Left renal cortex interstitium (tissue), 4 donors: ENCODE results near the gene DVL3. TPM values are rescaled to one million over a fixed set of nuclear protein-coding genes. Genes with fewer than 3 reads are reported as not detected.

Experiments
- DNase-seq, 4 donors: peaks; one replicate each; pipeline ENCODE4 v3.0.0-alpha.2; 2013; ENCODE audit warnings: low read depth in 4 of 4, low spot score in 2 of 4, missing footprints in 1 of 4
- polyA plus RNA-seq, 4 donors: library from polyadenylated mRNA; unstranded; fragments of 120-200 nt; gene quantifications; one replicate each; pipeline ENCODE4 v1.2.1, GENCODE V29; 2013; ENCODE audit not compliant: insufficient read length in 4 of 4

DVL3 gene
- polyA plus RNA-seq, 4 donors: 61.3 to 108 (median 82.1) TPM

GRCh38 chr3:184209146-184209923 lies 54.2 kb downstream of the DVL3 start:
- DNase-seq: no peak

GRCh38 chr3:184211297-184211696 lies 56.1 kb downstream of the DVL3 start:
- DNase-seq: no peak

GRCh38 chr3:184211718-184212117 lies 56.5 kb downstream of the DVL3 start:
- DNase-seq: no peak

- no peak for DNase-seq
Measured at GRCh38 chr3:184218814-184219213, 63.6 kb downstream of the DVL3 start.

- DNase-seq: no peak
Measured at GRCh38 chr3:184222521-184222920, 67.3 kb downstream of the DVL3 start.

Other genes with a start within 250 kb of the DVL3 start
- 10 to 100 TPM; 36.9 to 75.1 (median 60.8) TPM for gene ABCC5, start 137.5 kb upstream of the DVL3 start, polyA plus RNA-seq
- gene HTR3D, start 123.6 kb upstream of the DVL3 start, polyA plus RNA-seq: not detected
- not detected for gene HTR3C, start 102.3 kb upstream of the DVL3 start, polyA plus RNA-seq
- gene HTR3E, start 58.3 kb upstream of the DVL3 start, polyA plus RNA-seq: not detected
- 10 to 100 TPM; 42.7 to 57.6 (median 52.9) TPM for gene EIF2B5, start 20.0 kb upstream of the DVL3 start, polyA plus RNA-seq
- 100 to 1,000 TPM; 337 to 397 (median 345) TPM for gene AP2M1, start 19.5 kb downstream of the DVL3 start, polyA plus RNA-seq
- 10 to 100 TPM; 52.0 to 70.9 (median 65.5) TPM for gene ABCF3, start 30.8 kb downstream of the DVL3 start, polyA plus RNA-seq
- 1 to 10 TPM; 1.8 to 2.8 (median 2.2) TPM for gene VWA5B2, start 74.2 kb downstream of the DVL3 start, polyA plus RNA-seq
- 10 to 100 TPM; 29.1 to 40.4 (median 34.3) TPM for gene ALG3, start 93.6 kb downstream of the DVL3 start, polyA plus RNA-seq
- 1 to 10 TPM; 2.3 to 3.8 (median 2.8) TPM for gene EEF1AKMT4, start 94.3 kb downstream of the DVL3 start, polyA plus RNA-seq
- under 1 TPM; 0.13 to 0.36 (median 0.22) TPM for gene CAMK2N2, start 106.2 kb downstream of the DVL3 start, polyA plus RNA-seq
- gene ECE2, start 120.6 kb downstream of the DVL3 start, polyA plus RNA-seq: under 1 TPM in 2 of 4 donors, not detected in 2; 0.08 to 0.14 TPM
- gene PSMD2, start 143.9 kb downstream of the DVL3 start, polyA plus RNA-seq: 100 to 1,000 TPM; 211 to 228 (median 220) TPM
- gene EIF4G1, start 159.2 kb downstream of the DVL3 start, polyA plus RNA-seq: 100 to 1,000 TPM; 161 to 227 (median 197) TPM
- 10 to 100 TPM in 3 of 4 donors, 1 to 10 TPM in 1; 9.7 to 15.8 (median 13.0) TPM for gene FAM131A, start 182.2 kb downstream of the DVL3 start, polyA plus RNA-seq
- 10 to 100 TPM; 10.2 to 16.3 (median 13.3) TPM for gene CLCN2, start 206.2 kb downstream of the DVL3 start, polyA plus RNA-seq
- gene POLR2H, start 206.3 kb downstream of the DVL3 start, polyA plus RNA-seq: 100 to 1,000 TPM in 2 of 4 donors, 10 to 100 TPM in 2; 81.9 to 120 (median 101) TPM
- gene THPO, start 222.8 kb downstream of the DVL3 start, polyA plus RNA-seq: 1 to 10 TPM; 2.0 to 2.7 (median 2.5) TPM
- 10 to 100 TPM; 12.8 to 17.3 (median 14.1) TPM for gene CHRD, start 224.7 kb downstream of the DVL3 start, polyA plus RNA-seq